Measurements from ENCODE around the gene ABHD4. TPM values are rescaled to one million over a fixed set of nuclear protein-coding genes. Genes with fewer than 3 reads are reported as not detected.
"Not testable (repeated sequence)": the region's sequence is repeated elsewhere in the genome, so short reads cannot be mapped to it uniquely, and the experiment has no call there.

Gene ABHD4
- total and polyA plus RNA-seq, 2 donors from 2014 or later: 34.1 to 45.2 TPM

- no peak for TF ChIP-seq CTCF (IDR thresholded peaks at IDR 0.05; ENCODE audit: borderline replicate concordance, extremely low read depth, insufficient read depth)
- Histone ChIP-seq H3K36me3 (ENCODE audit: control insufficient read depth in 2 of 3, insufficient read depth in 3 of 3, low read length in 3 of 3) (peaks cover 2 to 23% (median 15%) of the 10 kb centered on the region in 3 donors), H3K9ac (ENCODE audit: low read length in 3 of 3) (peak overlapping the region in 1 of 3 donors; percentile 42), H3K9me3 (ENCODE audit: control insufficient read depth in 2 of 3, insufficient read depth in 1 of 3, low read length in 3 of 3) (no peaks in the 10 kb centered on the region), H3K4me1 (ENCODE audit: control insufficient read depth in 2 of 3, insufficient read depth in 2 of 3, low read depth in 1 of 3, low read length in 3 of 3) (peaks cover 4 to 13% (median 13%) of the 10 kb centered on the region in 3 donors), H3K27ac (ENCODE audit: low read depth in 2 of 2, low read length in 2 of 2) (peak overlapping the region; percentile 86 to 92), H3K27me3 (ENCODE audit: control insufficient read depth, insufficient read depth, low read length) (no peaks in the 10 kb centered on the region), H3K4me3 (ENCODE audit: low read length in 3 of 3) (no peak overlapping the region)
- intact Hi-C loops (cut with DNase I): no loop called here
- FAIRE-seq: no peak
- DNase-seq: peak in 1 of 5 donors; percentile 10
These were observed 15.7 kb downstream of the ABHD4 start for GRCh38 chr14:22613736-22614239.

- DNase-seq (peak in 4 of 5 donors; percentile 87 to 96 (median 92)), FAIRE-seq (no peak)
- peak overlapping the region; percentile 86 to 92 for H3K27ac ChIP-seq (ENCODE audit: low read depth in 2 of 2, low read length in 2 of 2)
- no peak for TF ChIP-seq CTCF (IDR thresholded peaks at IDR 0.05; ENCODE audit: borderline replicate concordance, extremely low read depth, insufficient read depth)
- no peak overlapping the region for H3K4me3 ChIP-seq (ENCODE audit: low read length in 3 of 3)
- intact Hi-C loops (cut with DNase I): no loop called here
- peaks cover 2 to 23% (median 14%) of the 10 kb centered on the region in 3 donors for H3K36me3 ChIP-seq (ENCODE audit: control insufficient read depth in 2 of 3, insufficient read depth in 3 of 3, low read length in 3 of 3)
- peaks cover 4 to 13% (median 13%) of the 10 kb centered on the region in 3 donors for H3K4me1 ChIP-seq (ENCODE audit: control insufficient read depth in 2 of 3, insufficient read depth in 2 of 3, low read depth in 1 of 3, low read length in 3 of 3)
- no peaks in the 10 kb centered on the region for H3K27me3 ChIP-seq (ENCODE audit: control insufficient read depth, insufficient read depth, low read length)
- no peaks in the 10 kb centered on the region for H3K9me3 ChIP-seq (ENCODE audit: control insufficient read depth in 2 of 3, insufficient read depth in 1 of 3, low read length in 3 of 3)
- peak overlapping the region in 1 of 3 donors; percentile 22 for H3K9ac ChIP-seq (ENCODE audit: low read length in 3 of 3)
These were observed 16.2 kb downstream of the ABHD4 start for GRCh38 chr14:22614240-22614799.

GRCh38 chr14:22615765-22616164 is 17.7 kb downstream of the ABHD4 start:
- Histone ChIP-seq H3K4me1 (ENCODE audit: control insufficient read depth in 2 of 3, insufficient read depth in 2 of 3, low read depth in 1 of 3, low read length in 3 of 3) (peaks cover 4 to 13% (median 13%) of the 10 kb centered on the region in 3 donors), H3K36me3 (ENCODE audit: control insufficient read depth in 2 of 3, insufficient read depth in 3 of 3, low read length in 3 of 3) (peaks cover 1 to 17% (median 9%) of the 10 kb centered on the region in 3 donors)
- FAIRE-seq; H3K9me3 ChIP-seq (ENCODE audit: control insufficient read depth in 2 of 3, insufficient read depth in 1 of 3, low read length in 3 of 3); H3K27ac ChIP-seq (ENCODE audit: low read depth in 2 of 2, low read length in 2 of 2); H3K27me3 ChIP-seq (ENCODE audit: control insufficient read depth, insufficient read depth, low read length); DNase-seq; H3K9ac ChIP-seq (ENCODE audit: low read length in 3 of 3); intact Hi-C loops (cut with DNase I); H3K4me3 ChIP-seq (ENCODE audit: low read length in 3 of 3): not testable (repeated sequence)

- no peak for FAIRE-seq
- Histone ChIP-seq H3K27ac (ENCODE audit: low read depth in 2 of 2, low read length in 2 of 2) (no peak overlapping the region), H3K9me3 (ENCODE audit: control insufficient read depth in 2 of 3, insufficient read depth in 1 of 3, low read length in 3 of 3) (no peaks in the 10 kb centered on the region), H3K27me3 (ENCODE audit: control insufficient read depth, insufficient read depth, low read length) (no peaks in the 10 kb centered on the region), H3K36me3 (ENCODE audit: control insufficient read depth in 2 of 3, insufficient read depth in 3 of 3, low read length in 3 of 3) (no peaks in the 10 kb centered on the region), H3K4me3 (ENCODE audit: low read length in 3 of 3) (no peak overlapping the region), H3K9ac (ENCODE audit: low read length in 3 of 3) (no peak overlapping the region), H3K4me1 (ENCODE audit: control insufficient read depth in 2 of 3, insufficient read depth in 2 of 3, low read depth in 1 of 3, low read length in 3 of 3) (no peaks in the 10 kb centered on the region)
- no peak for TF ChIP-seq CTCF (IDR thresholded peaks at IDR 0.05; ENCODE audit: borderline replicate concordance, extremely low read depth, insufficient read depth)
- intact Hi-C loops (cut with DNase I): no loop called here
- no peak for DNase-seq
These were observed 24.2 kb downstream of the ABHD4 start for GRCh38 chr14:22622255-22622654.
